KMS-11 (cell line): ENCODE data around the gene GMCL2.
"Not testable (repeated sequence)": the region's sequence is repeated elsewhere in the genome, so short reads cannot be mapped to it uniquely, and the experiment has no call there.

Experiments
- H2AFZ ChIP-seq: fragments of 200-600 bp; sonication (generic); 2 replicates; pipeline ENCODE4 v1.6.1; 2016; ENCODE audit warnings: antibody characterized with exemption, mixed run types, low read depth
- H3K27ac ChIP-seq: fragments of 200-600 bp; sonication (generic); 2 replicates; pipeline ENCODE4 v1.6.1; 2016; ENCODE audit warnings: mild to moderate bottlenecking, mixed run types
- H3K27me3 ChIP-seq: fragments of 200-600 bp; sonication (generic); 2 replicates; pipeline ENCODE4 v1.6.1; 2017; ENCODE audit warnings: mild to moderate bottlenecking, low read depth, mixed run types, moderate library complexity; ENCODE audit not compliant: insufficient read depth
- H3K36me3 ChIP-seq: fragments of 200-600 bp; sonication (generic); 2 replicates; pipeline ENCODE4 v1.6.1; 2017; ENCODE audit warnings: mild to moderate bottlenecking, mixed run types; ENCODE audit not compliant: insufficient read depth
- H3K4me1 ChIP-seq: fragments of 200-600 bp; sonication (generic); 2 replicates; pipeline ENCODE4 v1.6.1; 2016; ENCODE audit warnings: mild to moderate bottlenecking, low read depth, mixed run types; ENCODE audit not compliant: poor library complexity, severe bottlenecking
- H3K4me2 ChIP-seq: fragments of 200-600 bp; sonication (generic); 2 replicates; pipeline ENCODE4 v1.7.0; 2016; ENCODE audit warnings: mild to moderate bottlenecking, mixed run types
- H3K4me3 ChIP-seq: fragments of 200-600 bp; sonication (generic); IDR thresholded peaks from 2 replicates; pipeline ENCODE4 v1.6.1; 2017; ENCODE audit warnings: low read depth, low read length, mixed read lengths; ENCODE audit not compliant: insufficient read depth
- H3K79me2 ChIP-seq: fragments of 200-600 bp; sonication (generic); 2 replicates; pipeline ENCODE4 v1.6.1; 2016; ENCODE audit warnings: low read depth, mixed run types; ENCODE audit not compliant: insufficient read depth
- H3K9ac ChIP-seq: fragments of 200-600 bp; sonication (generic); 2 replicates; pipeline ENCODE4 v1.6.1; 2016; ENCODE audit warnings: mild to moderate bottlenecking, mixed run types
- H4K20me1 ChIP-seq: fragments of 200-600 bp; sonication (generic); 2 replicates; pipeline ENCODE4 v1.6.1; 2016; ENCODE audit warnings: mild to moderate bottlenecking, mixed run types; ENCODE audit not compliant: insufficient read depth
- CTCF ChIP-seq: fragments of 200-600 bp; sonication (generic); conservative IDR thresholded peaks from 2 replicates; pipeline ENCODE4 v1.6.1; 2017; ENCODE audit warnings: low read depth, mild to moderate bottlenecking, antibody characterized with exemption, low read length, moderate library complexity, mixed read lengths

GMCL2 gene

DNA sequence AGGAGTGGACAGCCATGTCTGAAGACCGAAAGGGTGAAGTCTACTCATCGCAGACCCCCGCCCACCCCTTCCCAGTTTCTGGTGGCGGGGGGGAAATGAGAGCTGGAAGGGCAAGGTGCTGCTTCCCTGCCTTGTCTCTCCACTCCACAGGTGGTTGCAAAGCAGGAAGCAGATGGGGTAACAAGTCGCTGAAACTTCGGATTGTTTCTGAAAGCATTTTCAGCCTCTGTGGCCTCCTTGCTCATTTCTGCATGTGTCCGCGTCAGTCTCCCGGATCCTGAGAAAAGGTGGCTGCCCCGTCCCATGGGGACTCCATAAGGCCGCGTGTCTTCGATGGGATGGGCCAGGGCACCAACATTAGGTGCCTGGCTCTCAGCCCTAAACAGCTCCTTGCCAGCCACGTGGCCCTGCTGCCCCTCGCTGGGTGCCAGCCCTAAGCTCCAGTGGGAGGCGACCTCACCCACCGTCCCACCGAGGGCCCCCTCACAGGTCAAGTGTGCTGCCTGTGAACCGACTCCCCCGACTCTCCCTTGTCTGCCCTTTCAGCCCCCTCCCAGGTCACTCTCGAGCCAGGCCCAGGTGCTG is 44.5 kb upstream of the GMCL2 start:
- Histone ChIP-seq H3K9ac (peak overlapping the region; percentile 71; the same call in 1 of the 2 replicates), H4K20me1 (no peaks in the 10 kb centered on the region), H3K4me3 (no peak overlapping the region), H3K27me3 (no peaks in the 10 kb centered on the region), H3K4me2 (peak overlapping the region; percentile 60), H3K27ac (peak overlapping the region; percentile 48; the same call in 1 of the 2 replicates), H3K79me2 (peaks cover 18% of the 10 kb centered on the region; the same call in 1 of the 2 replicates), H2AFZ (peak overlapping the region; percentile 64), H3K36me3 (no peaks in the 10 kb centered on the region), H3K4me1 (peaks cover 6% of the 10 kb centered on the region)
- TF ChIP-seq CTCF, result no peak

- Histone ChIP-seq H2AFZ (no peak overlapping the region), H3K4me3 (no peak overlapping the region), H3K9ac (peak overlapping the region; percentile 71; the same call in 1 of the 2 replicates), H4K20me1 (no peaks in the 10 kb centered on the region), H3K27ac (peak overlapping the region; percentile 48; the same call in 1 of the 2 replicates), H3K4me1 (peaks cover 6% of the 10 kb centered on the region), H3K27me3 (no peaks in the 10 kb centered on the region), H3K79me2 (peaks cover 18% of the 10 kb centered on the region; the same call in 1 of the 2 replicates), H3K36me3 (no peaks in the 10 kb centered on the region), H3K4me2 (peak overlapping the region; percentile 60)
- TF ChIP-seq CTCF, result no peak
These were observed 43.8 kb upstream of the GMCL2 start for GRCh38 chr5:178230879-178231538.

DNA sequence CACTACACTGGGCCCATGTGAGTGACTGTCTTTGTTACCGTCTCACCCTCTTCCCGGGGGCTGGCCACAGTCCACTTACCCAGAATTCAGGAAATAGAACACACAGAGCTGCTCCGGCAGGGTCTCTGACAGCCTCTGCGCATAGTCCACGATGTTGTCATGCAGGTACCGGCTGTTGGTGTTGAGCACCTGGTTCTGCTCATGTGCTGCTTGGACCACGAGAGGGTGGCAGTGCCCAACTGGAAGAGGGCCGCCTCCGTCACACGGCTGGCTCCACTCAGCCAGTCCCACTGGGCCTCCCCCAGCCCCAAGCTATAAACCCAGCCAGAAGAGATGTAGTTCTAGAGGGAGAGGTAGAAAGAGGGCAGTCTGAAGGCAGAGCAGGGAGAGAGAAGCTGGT is 42.7 kb upstream of the GMCL2 start:
- Histone ChIP-seq H3K4me2 (no peak overlapping the region), H3K27ac (no peak overlapping the region), H2AFZ (no peak overlapping the region), H3K27me3 (no peaks in the 10 kb centered on the region), H4K20me1 (no peaks in the 10 kb centered on the region), H3K79me2 (peaks cover 18% of the 10 kb centered on the region; the same call in 1 of the 2 replicates), H3K9ac (no peak overlapping the region), H3K36me3 (no peaks in the 10 kb centered on the region), H3K4me1 (peaks cover 6% of the 10 kb centered on the region), H3K4me3 (no peak overlapping the region)
- TF ChIP-seq CTCF, result no peak

GRCh38 chr5:178229111-178229510 is 41.9 kb upstream of the GMCL2 start:
- H3K27me3 ChIP-seq, H3K4me3 ChIP-seq, H3K36me3 ChIP-seq, H3K4me2 ChIP-seq, H3K4me1 ChIP-seq, H3K27ac ChIP-seq, H3K9ac ChIP-seq, H2AFZ ChIP-seq, H4K20me1 ChIP-seq: not testable (repeated sequence)
- peaks cover 18% of the 10 kb centered on the region; the same call in 1 of the 2 replicates for H3K79me2 ChIP-seq

- no peaks in the 10 kb centered on the region for H4K20me1 ChIP-seq
- H2AFZ ChIP-seq, result no peak overlapping the region
- H3K4me1 ChIP-seq, result peaks cover 6% of the 10 kb centered on the region
- H3K4me3 ChIP-seq, result no peak overlapping the region
- TF ChIP-seq CTCF, result no peak
- no peak overlapping the region for H3K27ac ChIP-seq
- H3K27me3 ChIP-seq, result no peaks in the 10 kb centered on the region
- no peak overlapping the region for H3K4me2 ChIP-seq
- H3K9ac ChIP-seq, result no peak overlapping the region
- H3K79me2 ChIP-seq, result peaks cover 18% of the 10 kb centered on the region; the same call in 1 of the 2 replicates
- no peaks in the 10 kb centered on the region for H3K36me3 ChIP-seq
These were observed 41.4 kb upstream of the GMCL2 start for GRCh38 chr5:178228609-178229008.
